NK-92 (cell line): ENCODE results near the gene NCOA5.
"Not testable (repeated sequence)": the region's sequence is repeated elsewhere in the genome, so short reads cannot be mapped to it uniquely, and the experiment has no call there.

Source experiments
- DNase-seq: peaks from one replicate; lab custom pipeline; 2025; ENCODE audit not compliant: unreplicated experiment; lab: John Stamatoyannopoulos, UW

NCOA5 gene

GRCh38 chr20:46121184-46121930 is 31.6 kb upstream of the NCOA5 start:
- no peak for DNase-seq

- no peak for DNase-seq
Measured at GRCh38 chr20:46120136-46120535, 30.4 kb upstream of the NCOA5 start.

- no peak for DNase-seq
Measured at GRCh38 chr20:46119547-46119946, 29.8 kb upstream of the NCOA5 start.

GRCh38 chr20:46119028-46119546 is 29.3 kb upstream of the NCOA5 start:
- DNase-seq, result no peak

- DNase-seq, result no peak
Measured at GRCh38 chr20:46118481-46119020, 28.8 kb upstream of the NCOA5 start.

GRCh38 chr20:46117704-46118467 is 28.1 kb upstream of the NCOA5 start, which contains the start of gene CD40:
Gene CD40, plus strand, starts transcription at chr20:46118314. Its CDS starts 30 bp downstream, at chr20:46118344.
- no peak for DNase-seq

- no peak for DNase-seq
Measured at GRCh38 chr20:46114449-46114848, 24.7 kb upstream of the NCOA5 start.

GRCh38 chr20:46113113-46113470 is 23.3 kb upstream of the NCOA5 start:
- no peak for DNase-seq

- no peak for DNase-seq
Measured at GRCh38 chr20:46112430-46113112, 22.8 kb upstream of the NCOA5 start.

GRCh38 chr20:46111836-46112212 is 22.1 kb upstream of the NCOA5 start:
- no peak for DNase-seq

GRCh38 chr20:46111028-46111835 is 21.5 kb upstream of the NCOA5 start:
- no peak for DNase-seq

GRCh38 chr20:46108976-46109375 is 19.2 kb upstream of the NCOA5 start:
- DNase-seq, result no peak

GRCh38 chr20:46108435-46108841 is 18.7 kb upstream of the NCOA5 start:
- no peak for DNase-seq

- no peak for DNase-seq
Measured at GRCh38 chr20:46107061-46107460, 17.3 kb upstream of the NCOA5 start.

- no peak for DNase-seq
Measured at GRCh38 chr20:46104262-46104661, 14.5 kb upstream of the NCOA5 start.

GRCh38 chr20:46102940-46103339 is 13.2 kb upstream of the NCOA5 start:
- DNase-seq, result no peak

GRCh38 chr20:46101957-46102356 is 12.2 kb upstream of the NCOA5 start:
- DNase-seq, result no peak

- no peak for DNase-seq
Measured at GRCh38 chr20:46100988-46101387, 11.2 kb upstream of the NCOA5 start.

- DNase-seq, result not testable (repeated sequence)
Measured at GRCh38 chr20:46100444-46100843, 10.7 kb upstream of the NCOA5 start.

GRCh38 chr20:46099491-46100287 is 9.9 kb upstream of the NCOA5 start:
- no peak for DNase-seq
